HG03432 (cell line): Measurements from ENCODE around the gene RPL3.

Experiments used
- ATAC-seq: cut with Tn5 transposase; IDR thresholded peaks from one replicate; pipeline ENCODE4 v1.9.1; 2021; ENCODE audit warnings: mild to moderate bottlenecking, moderate library complexity; ENCODE audit not compliant: unreplicated experiment

RPL3 gene

GRCh38 chr22:39284142-39284980, 35.1 kb downstream of the RPL3 start:
- no peak for ATAC-seq

GRCh38 chr22:39283322-39284141, 35.9 kb downstream of the RPL3 start:
- no peak for ATAC-seq

GRCh38 chr22:39282645-39283321, 36.6 kb downstream of the RPL3 start:
- ATAC-seq: no peak

- no peak for ATAC-seq
These were observed 38.3 kb downstream of the RPL3 start for GRCh38 chr22:39281126-39281525.

GRCh38 chr22:39280250-39280649, 39.2 kb downstream of the RPL3 start:
- ATAC-seq: no peak

GRCh38 chr22:39279170-39279850, 40.1 kb downstream of the RPL3 start:
- ATAC-seq: no peak

- ATAC-seq: no peak
These were observed 41.4 kb downstream of the RPL3 start for GRCh38 chr22:39278040-39278439.

- ATAC-seq: no peak
These were observed 42.2 kb downstream of the RPL3 start for GRCh38 chr22:39277142-39277607.

- ATAC-seq: no peak
These were observed 42.8 kb downstream of the RPL3 start for GRCh38 chr22:39276440-39277141.

GRCh38 chr22:39275814-39276439, 43.5 kb downstream of the RPL3 start:
- no peak for ATAC-seq

GRCh38 chr22:39273950-39274887, 45.2 kb downstream of the RPL3 start:
- ATAC-seq: no peak

- no peak for ATAC-seq
These were observed 48.6 kb downstream of the RPL3 start for GRCh38 chr22:39270792-39271191.

GRCh38 chr22:39270280-39270679, 49.1 kb downstream of the RPL3 start:
- no peak for ATAC-seq

- no peak for ATAC-seq
These were observed 50.2 kb downstream of the RPL3 start for GRCh38 chr22:39269095-39269790.

GRCh38 chr22:39268645-39269044, 50.8 kb downstream of the RPL3 start:
- ATAC-seq: no peak

- ATAC-seq: no peak
These were observed 51.4 kb downstream of the RPL3 start for GRCh38 chr22:39267974-39268373.

GRCh38 chr22:39266398-39267030, 52.9 kb downstream of the RPL3 start:
- peak; percentile 71 for ATAC-seq
